ENCODE data around the gene PSMB8.

GRCh38 chr6:32819729-32820128 is 24.1 kb downstream of the PSMB8 start:
- TF ChIP-seq, protein P1, sequence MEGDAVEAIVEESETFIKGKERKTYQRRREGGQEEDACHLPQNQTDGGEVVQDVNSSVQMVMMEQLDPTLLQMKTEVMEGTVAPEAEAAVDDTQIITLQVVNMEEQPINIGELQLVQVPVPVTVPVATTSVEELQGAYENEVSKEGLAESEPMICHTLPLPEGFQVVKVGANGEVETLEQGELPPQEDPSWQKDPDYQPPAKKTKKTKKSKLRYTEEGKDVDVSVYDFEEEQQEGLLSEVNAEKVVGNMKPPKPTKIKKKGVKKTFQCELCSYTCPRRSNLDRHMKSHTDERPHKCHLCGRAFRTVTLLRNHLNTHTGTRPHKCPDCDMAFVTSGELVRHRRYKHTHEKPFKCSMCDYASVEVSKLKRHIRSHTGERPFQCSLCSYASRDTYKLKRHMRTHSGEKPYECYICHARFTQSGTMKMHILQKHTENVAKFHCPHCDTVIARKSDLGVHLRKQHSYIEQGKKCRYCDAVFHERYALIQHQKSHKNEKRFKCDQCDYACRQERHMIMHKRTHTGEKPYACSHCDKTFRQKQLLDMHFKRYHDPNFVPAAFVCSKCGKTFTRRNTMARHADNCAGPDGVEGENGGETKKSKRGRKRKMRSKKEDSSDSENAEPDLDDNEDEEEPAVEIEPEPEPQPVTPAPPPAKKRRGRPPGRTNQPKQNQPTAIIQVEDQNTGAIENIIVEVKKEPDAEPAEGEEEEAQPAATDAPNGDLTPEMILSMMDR (IDR thresholded peaks at IDR 0.05), result no peak
- no peak for TF ChIP-seq FOXJ3 (CRISPR knock-in tag; IDR thresholded peaks at IDR 0.05; ENCODE audit: borderline replicate concordance)
- TF ChIP-seq, protein P2, sequence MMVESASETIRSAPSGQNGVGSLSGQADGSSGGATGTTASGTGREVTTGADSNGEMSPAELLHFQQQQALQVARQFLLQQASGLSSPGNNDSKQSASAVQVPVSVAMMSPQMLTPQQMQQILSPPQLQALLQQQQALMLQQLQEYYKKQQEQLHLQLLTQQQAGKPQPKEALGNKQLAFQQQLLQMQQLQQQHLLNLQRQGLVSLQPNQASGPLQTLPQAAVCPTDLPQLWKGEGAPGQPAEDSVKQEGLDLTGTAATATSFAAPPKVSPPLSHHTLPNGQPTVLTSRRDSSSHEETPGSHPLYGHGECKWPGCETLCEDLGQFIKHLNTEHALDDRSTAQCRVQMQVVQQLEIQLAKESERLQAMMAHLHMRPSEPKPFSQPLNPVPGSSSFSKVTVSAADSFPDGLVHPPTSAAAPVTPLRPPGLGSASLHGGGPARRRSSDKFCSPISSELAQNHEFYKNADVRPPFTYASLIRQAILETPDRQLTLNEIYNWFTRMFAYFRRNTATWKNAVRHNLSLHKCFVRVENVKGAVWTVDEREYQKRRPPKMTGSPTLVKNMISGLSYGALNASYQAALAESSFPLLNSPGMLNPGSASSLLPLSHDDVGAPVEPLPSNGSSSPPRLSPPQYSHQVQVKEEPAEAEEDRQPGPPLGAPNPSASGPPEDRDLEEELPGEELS (CRISPR knock-in tag; IDR thresholded peaks at IDR 0.05), result no peak
- TF ChIP-seq ZNF138 (CRISPR knock-in tag; conservative IDR thresholded peaks at IDR 0.05), result no peak
- no peak for TF ChIP-seq SMAD3 (CRISPR knock-in tag; IDR thresholded peaks at IDR 0.05; ENCODE audit: borderline replicate concordance)
- TF ChIP-seq NFE2L1 (CRISPR knock-in tag; IDR thresholded peaks at IDR 0.05), result no peak
- TF ChIP-seq, protein P3, sequence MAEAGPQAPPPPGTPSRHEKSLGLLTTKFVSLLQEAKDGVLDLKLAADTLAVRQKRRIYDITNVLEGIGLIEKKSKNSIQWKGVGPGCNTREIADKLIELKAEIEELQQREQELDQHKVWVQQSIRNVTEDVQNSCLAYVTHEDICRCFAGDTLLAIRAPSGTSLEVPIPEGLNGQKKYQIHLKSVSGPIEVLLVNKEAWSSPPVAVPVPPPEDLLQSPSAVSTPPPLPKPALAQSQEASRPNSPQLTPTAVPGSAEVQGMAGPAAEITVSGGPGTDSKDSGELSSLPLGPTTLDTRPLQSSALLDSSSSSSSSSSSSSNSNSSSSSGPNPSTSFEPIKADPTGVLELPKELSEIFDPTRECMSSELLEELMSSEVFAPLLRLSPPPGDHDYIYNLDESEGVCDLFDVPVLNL (CRISPR knock-in tag; IDR thresholded peaks at IDR 0.05; ENCODE audit: borderline replicate concordance, low read depth), result no peak
- TF ChIP-seq ZNF396 (CRISPR knock-in tag; IDR thresholded peaks at IDR 0.05; ENCODE audit: borderline replicate concordance), result no peak
- no peak for TF ChIP-seq CDX4 (CRISPR knock-in tag; IDR thresholded peaks at IDR 0.05; ENCODE audit: borderline replicate concordance)
- no peak for TF ChIP-seq FOXK1 (CRISPR knock-in tag; IDR thresholded peaks at IDR 0.05)
